Esophagus squamous epithelium (tissue), 5 donors: ENCODE data around the gene CREG1. TPM values are rescaled to one million over a fixed set of nuclear protein-coding genes. Genes with fewer than 3 reads are reported as not detected.

Source experiments
- DNase-seq: peaks from one replicate; lab custom pipeline; 2025; lab: John Stamatoyannopoulos, UW
- H3K27ac ChIP-seq, 4 donors: fragments of 200-600 bp; sonication (generic); one replicate each; pipeline ENCODE4 v1.5.1; 2016 to 2019; ENCODE audit warnings: mild to moderate bottlenecking in 1 of 4
- H3K27me3 ChIP-seq, 4 donors: fragments of 200-600 bp; sonication (generic); 1 replicate in 3 of 4; 2 replicates in 1 of 4; pipeline versions ENCODE4 v1.5.1 to v1.6.0; 2017 to 2021; ENCODE audit warnings: antibody characterized with exemption in 1 of 4
- H3K36me3 ChIP-seq, 3 donors: fragments of 200-600 bp; sonication (generic); one replicate each; pipeline ENCODE4 v1.5.1; 2016 to 2019
- H3K4me1 ChIP-seq, 3 donors: fragments of 200-600 bp; sonication (generic); one replicate each; pipeline ENCODE4 v1.5.1; 2017 to 2019
- H3K4me3 ChIP-seq, 4 donors: fragments of 200-600 bp; sonication (generic); 1 replicate in 3 of 4; 2 replicates in 1 of 4; pipeline ENCODE4 v1.5.1; 2016 to 2019; ENCODE audit warnings: mild to moderate bottlenecking in 2 of 4, moderate library complexity in 1 of 4
- H3K9me3 ChIP-seq, 3 donors: fragments of 200-600 bp; sonication (generic); one replicate each; pipeline ENCODE4 v1.5.1; 2016 to 2019
- CTCF ChIP-seq, 6 experiments: fragments of 450-650 bp in 4 of 6; fragments of 200-600 bp in 2 of 6; sonication (generic) in 2 of 6; IDR thresholded peaks; one replicate each; pipeline ENCODE4 v1.5.1; 2016 to 2019; ENCODE audit warnings: antibody characterized with exemption in 6 of 6, mild to moderate bottlenecking in 4 of 6, moderate library complexity in 4 of 6
- POLR2A ChIP-seq, 4 donors: fragments of 450-650 bp; IDR thresholded peaks; one replicate each; pipeline ENCODE4 v1.6.1; 2017; ENCODE audit warnings: antibody characterized with exemption in 4 of 4, mild to moderate bottlenecking in 4 of 4, moderate library complexity in 3 of 4
- WGBS, 2 donors: methylation state at CpG; one replicate each; pipeline ENCODE4 v1.1.5; 2018; 5-methylcytosine and 5-hydroxymethylcytosine counted together
- intact Hi-C: fragments of 100-400 bp; cut with DNase I; formaldehyde crosslinking; loops from one replicate; pipeline ENCODE4 v1.15.0; 2022
- total RNA-seq, 4 donors: library from RNA; depleted of rRNA; stranded (reverse); fragments of >200 nt; gene quantifications; one replicate each; pipeline ENCODE4 v1.1.0, GENCODE V29; 2016
- donor health status: DM: yes; HTN: yes; CAD: no.

The CREG1 gene
- total RNA-seq, 4 donors from 2014 or later = 110 to 203 (median 175) TPM

GRCh38 chr1:167522246-167522645 lies 31.3 kb downstream of the CREG1 start:
- H3K27ac ChIP-seq = no peak overlapping the region
- no peaks in the 10 kb centered on the region for H3K9me3 ChIP-seq
- TF ChIP-seq CTCF (IDR thresholded peaks at IDR 0.05) = no peak
- no peak for TF ChIP-seq POLR2A (IDR thresholded peaks at IDR 0.05)
- WGBS, 2 donors = 80 to 82% methylated on average over 5 of the region's 5 CpGs
- H3K4me3 ChIP-seq = no peak overlapping the region
- H3K4me1 ChIP-seq = no peaks in the 10 kb centered on the region
- DNase-seq = no peak
- H3K36me3 ChIP-seq = no peaks in the 10 kb centered on the region
- H3K27me3 ChIP-seq = no peaks in the 10 kb centered on the region
- intact Hi-C loops = loop anchor here (10.0 kb wide), 1 partner anchor 257 kb away; no protein-coding TSS in a partner anchor

- Histone ChIP-seq H3K27ac (no peak overlapping the region), H3K9me3 (no peaks in the 10 kb centered on the region), H3K4me1 (no peaks in the 10 kb centered on the region), H3K4me3 (no peak overlapping the region), H3K36me3 (no peaks in the 10 kb centered on the region), H3K27me3 (peaks cover 0 to 3% (median 0%) of the 10 kb centered on the region in 4 donors)
- no peak for DNase-seq
- no peak for TF ChIP-seq CTCF (IDR thresholded peaks at IDR 0.05)
- TF ChIP-seq POLR2A (IDR thresholded peaks at IDR 0.05) = no peak
- intact Hi-C loops = loop anchor here (10.0 kb wide), 1 partner anchor 256 kb away; no protein-coding TSS in a partner anchor
Measured at GRCh38 chr1:167520711-167521206, 32.8 kb downstream of the CREG1 start.

GRCh38 chr1:167518331-167518700 lies 35.2 kb downstream of the CREG1 start, which contains the start of gene CD247:
TSS of gene CD247 (minus strand) at chr1:167518529. CDS start at chr1:167518465, 64 bp downstream.
- WGBS, 2 donors = 75 to 77% methylated on average over 12 of the region's 14 CpGs
- H3K4me1 ChIP-seq = no peaks in the 10 kb centered on the region
- H3K27me3 ChIP-seq = peaks cover 0 to 3% (median 0%) of the 10 kb centered on the region in 4 donors
- H3K27ac ChIP-seq = peak within 1 kb of the TSS in 3 of 4 donors; percentile 41 to 69 (median 55)
- intact Hi-C loops = no loop called here
- no peaks in the 10 kb centered on the region for H3K9me3 ChIP-seq
- peak within 1 kb of the TSS in 3 of 4 donors; percentile 24 to 47 (median 36) for H3K4me3 ChIP-seq
- TF ChIP-seq POLR2A (IDR thresholded peaks at IDR 0.05) (peak in 1 of 4 donors; percentile 41), CTCF (IDR thresholded peaks at IDR 0.05) (no peak)
- H3K36me3 ChIP-seq = no peaks in the 10 kb centered on the region
- no peak for DNase-seq

GRCh38 chr1:167517535-167518330 lies 35.8 kb downstream of the CREG1 start:
- 74 to 89% methylated on average over 13 to 14 of the region's 30 CpGs for WGBS, 2 donors
- no peaks in the 10 kb centered on the region for H3K36me3 ChIP-seq
- no peak for TF ChIP-seq CTCF (IDR thresholded peaks at IDR 0.05)
- TF ChIP-seq POLR2A (IDR thresholded peaks at IDR 0.05) = no peak
- no peaks in the 10 kb centered on the region for H3K9me3 ChIP-seq
- no peak for DNase-seq
- H3K4me1 ChIP-seq = no peaks in the 10 kb centered on the region
- peak overlapping the region in 3 of 4 donors; percentile 24 to 47 (median 36) for H3K4me3 ChIP-seq
- H3K27ac ChIP-seq = peak overlapping the region in 3 of 4 donors; percentile 41 to 69 (median 55)
- intact Hi-C loops = no loop called here
- H3K27me3 ChIP-seq = peaks cover 0 to 3% (median 0%) of the 10 kb centered on the region in 4 donors
